HG03432 (cell line): ENCODE results near the gene LARP4B.

Source experiments
- ATAC-seq: cut with Tn5 transposase; IDR thresholded peaks from one replicate; pipeline ENCODE4 v1.9.1; 2021; ENCODE audit warnings: mild to moderate bottlenecking, moderate library complexity; ENCODE audit not compliant: unreplicated experiment

LARP4B gene

GRCh38 chr10:871951-872403 is 59.5 kb downstream of the LARP4B start:
- no peak for ATAC-seq

GRCh38 chr10:870564-871166 is 60.8 kb downstream of the LARP4B start:
- ATAC-seq = no peak

- ATAC-seq = no peak
Measured at GRCh38 chr10:869171-869570, 62.3 kb downstream of the LARP4B start.

- no peak for ATAC-seq
Measured at GRCh38 chr10:867807-868206, 63.7 kb downstream of the LARP4B start.

GRCh38 chr10:866577-866941 is 64.9 kb downstream of the LARP4B start:
- no peak for ATAC-seq

GRCh38 chr10:865924-866576 is 65.5 kb downstream of the LARP4B start:
- no peak for ATAC-seq

- ATAC-seq = no peak
Measured at GRCh38 chr10:865257-865656, 66.2 kb downstream of the LARP4B start.

- no peak for ATAC-seq
Measured at GRCh38 chr10:860519-860918, 71.0 kb downstream of the LARP4B start.

GRCh38 chr10:856416-857157 is 74.9 kb downstream of the LARP4B start:
- no peak for ATAC-seq

- ATAC-seq = no peak
Measured at GRCh38 chr10:855671-856070, 75.8 kb downstream of the LARP4B start.

- ATAC-seq = no peak
Measured at GRCh38 chr10:855079-855478, 76.4 kb downstream of the LARP4B start.

GRCh38 chr10:853017-853416 is 78.5 kb downstream of the LARP4B start:
- ATAC-seq = no peak

- peak; percentile 24 for ATAC-seq
Measured at GRCh38 chr10:852386-852785, 79.1 kb downstream of the LARP4B start.

GRCh38 chr10:851901-852300 is 79.6 kb downstream of the LARP4B start:
- peak; percentile 95 for ATAC-seq

GRCh38 chr10:850093-850492 is 81.4 kb downstream of the LARP4B start:
- ATAC-seq = no peak

GRCh38 chr10:847868-848267 is 83.6 kb downstream of the LARP4B start:
- no peak for ATAC-seq

- ATAC-seq = no peak
Measured at GRCh38 chr10:846126-846685, 85.3 kb downstream of the LARP4B start.

- ATAC-seq = no peak
Measured at GRCh38 chr10:845526-845925, 86.0 kb downstream of the LARP4B start.

GRCh38 chr10:844552-844951 is 87.0 kb downstream of the LARP4B start:
- ATAC-seq = no peak

GRCh38 chr10:843703-844102 is 87.8 kb downstream of the LARP4B start:
- ATAC-seq = no peak

- no peak for ATAC-seq
Measured at GRCh38 chr10:842795-843194, 88.7 kb downstream of the LARP4B start.

- ATAC-seq = no peak
Measured at GRCh38 chr10:841535-841934, 90.0 kb downstream of the LARP4B start.
